GM19351 (cell line): ENCODE data around the gene MAP3K2.

Experiments used
- ATAC-seq: cut with Tn5 transposase; IDR thresholded peaks from one replicate; pipeline ENCODE4 v1.9.1; 2021; ENCODE audit warnings: mild to moderate bottlenecking, moderate library complexity; ENCODE audit not compliant: unreplicated experiment

MAP3K2 gene

GRCh38 chr2:127305990-127306585 is 81.7 kb downstream of the MAP3K2 start:
- ATAC-seq = peak; percentile 69

- no peak for ATAC-seq
Measured at GRCh38 chr2:127302168-127302567, 85.6 kb downstream of the MAP3K2 start.

GRCh38 chr2:127293748-127294562 is 93.8 kb downstream of the MAP3K2 start, which contains the start of gene ERCC3:
Gene ERCC3, minus strand, starts transcription at chr2:127294144. Its CDS starts 63 bp downstream, at chr2:127294081.
- ATAC-seq = peak; percentile 99

GRCh38 chr2:127293386-127293747 is 94.4 kb downstream of the MAP3K2 start:
- ATAC-seq = no peak

GRCh38 chr2:127288274-127288673 is 99.5 kb downstream of the MAP3K2 start:
- ATAC-seq = no peak

- no peak for ATAC-seq
Measured at GRCh38 chr2:127283275-127283674, 104.5 kb downstream of the MAP3K2 start.

GRCh38 chr2:127280693-127281092 is 107.1 kb downstream of the MAP3K2 start:
- no peak for ATAC-seq

GRCh38 chr2:127279781-127280180 is 108.0 kb downstream of the MAP3K2 start:
- ATAC-seq = no peak

GRCh38 chr2:127278959-127279358 is 108.8 kb downstream of the MAP3K2 start:
- no peak for ATAC-seq

GRCh38 chr2:127277028-127277427 is 110.7 kb downstream of the MAP3K2 start:
- peak; percentile 74 for ATAC-seq

GRCh38 chr2:127275789-127276188 is 112.0 kb downstream of the MAP3K2 start:
- no peak for ATAC-seq

GRCh38 chr2:127275356-127275755 is 112.4 kb downstream of the MAP3K2 start:
- no peak for ATAC-seq

GRCh38 chr2:127270663-127271062 is 117.1 kb downstream of the MAP3K2 start:
- no peak for ATAC-seq

GRCh38 chr2:127261804-127262406 is 125.9 kb downstream of the MAP3K2 start:
- ATAC-seq = no peak

GRCh38 chr2:127259355-127259754 is 128.4 kb downstream of the MAP3K2 start:
- no peak for ATAC-seq

GRCh38 chr2:127256866-127257265 is 130.9 kb downstream of the MAP3K2 start:
- ATAC-seq = no peak

- no peak for ATAC-seq
Measured at GRCh38 chr2:127256381-127256780, 131.4 kb downstream of the MAP3K2 start.

- ATAC-seq = no peak
Measured at GRCh38 chr2:127255721-127256120, 132.1 kb downstream of the MAP3K2 start.

- no peak for ATAC-seq
Measured at GRCh38 chr2:127255146-127255545, 132.6 kb downstream of the MAP3K2 start.

GRCh38 chr2:127254386-127254981 is 133.3 kb downstream of the MAP3K2 start:
- ATAC-seq = no peak
